GM23248 (cell line): Measurements from ENCODE around the gene ST8SIA6. TPM values are rescaled to one million over a fixed set of nuclear protein-coding genes. Genes with fewer than 3 reads are reported as not detected.
"Not testable (repeated sequence)": the region's sequence is repeated elsewhere in the genome, so short reads cannot be mapped to it uniquely, and the experiment has no call there.

Source experiments
- DNase-seq: peaks from one replicate; pipeline ENCODE4 v3.0.0-alpha.2; 2015
- H2AFZ ChIP-seq: fragments of 200-600 bp; sonication (generic); 2 replicates; pipeline ENCODE4 v1.6.1; 2016; ENCODE audit warnings: antibody characterized with exemption
- H3F3A ChIP-seq: fragments of 200-600 bp; sonication (generic); 2 replicates; pipeline ENCODE4 v1.6.1; 2016; ENCODE audit warnings: mild to moderate bottlenecking, antibody characterized with exemption, mixed run types; ENCODE audit not compliant: insufficient read depth
- H3K27ac ChIP-seq: fragments of 200-600 bp; sonication (generic); 2 replicates; pipeline ENCODE4 v1.5.1; 2016; ENCODE audit warnings: mild to moderate bottlenecking
- H3K27me3 ChIP-seq: fragments of 200-600 bp; sonication (generic); replicated peaks from 2 replicates; pipeline ENCODE4 v1.6.1; 2016; ENCODE audit warnings: mild to moderate bottlenecking; ENCODE audit not compliant: insufficient read depth
- H3K36me3 ChIP-seq: fragments of 200-600 bp; sonication (generic); 2 replicates; pipeline ENCODE4 v1.6.1; 2016; ENCODE audit warnings: low read depth, mild to moderate bottlenecking
- H3K4me1 ChIP-seq: fragments of 200-600 bp; sonication (generic); 2 replicates; pipeline ENCODE4 v1.6.1; 2016; ENCODE audit warnings: mild to moderate bottlenecking; ENCODE audit not compliant: insufficient read depth
- H3K4me2 ChIP-seq: fragments of 200-600 bp; sonication (generic); one replicate; pipeline ENCODE4 v1.6.1; 2016; ENCODE audit warnings: mild to moderate bottlenecking; ENCODE audit not compliant: unreplicated experiment
- H3K4me3 ChIP-seq: fragments of 200-600 bp; sonication (generic); 2 replicates; pipeline ENCODE4 v1.5.1; 2016; ENCODE audit warnings: mild to moderate bottlenecking
- H3K79me2 ChIP-seq: fragments of 200-600 bp; sonication (generic); 2 replicates; pipeline ENCODE4 v1.6.1; 2016; ENCODE audit warnings: mild to moderate bottlenecking; ENCODE audit not compliant: insufficient read depth
- H3K9ac ChIP-seq: fragments of 200-600 bp; sonication (generic); 2 replicates; pipeline ENCODE4 v1.6.1; 2016; ENCODE audit warnings: mild to moderate bottlenecking
- H3K9me2 ChIP-seq: fragments of 200-600 bp; sonication (generic); 2 replicates; pipeline ENCODE4 v1.6.1; 2016; ENCODE audit warnings: mixed run types, mild to moderate bottlenecking, moderate library complexity; ENCODE audit not compliant: insufficient read depth
- H3K9me3 ChIP-seq: fragments of 200-600 bp; sonication (generic); one replicate; pipeline ENCODE4 v1.6.1; 2017; ENCODE audit warnings: low read depth
- H4K20me1 ChIP-seq: fragments of 200-600 bp; sonication (generic); 2 replicates; pipeline ENCODE4 v1.6.0; 2016; ENCODE audit not compliant: insufficient read depth
- EZH2 ChIP-seq: fragments of 200-600 bp; sonication (generic); IDR thresholded peaks from 2 replicates; pipeline ENCODE4 v1.6.1; 2018; ENCODE audit warnings: antibody characterized with exemption, mild to moderate bottlenecking; ENCODE audit not compliant: insufficient read depth, poor library complexity, severe bottlenecking
- EZH2phosphoT487 ChIP-seq: fragments of 200-600 bp; sonication (generic); IDR thresholded peaks from 2 replicates; pipeline ENCODE4 v1.6.1; 2018; ENCODE audit warnings: antibody characterized with exemption, moderate library complexity, mild to moderate bottlenecking, low read depth; ENCODE audit not compliant: insufficient read depth
- WGBS, 2 experiments: methylation state at CpG; one replicate each; pipeline ENCODE4 v1.1.6; 2015 to 2017; ENCODE audit warnings: low lambda C conversion rate in 2 of 2, low coverage in 1 of 2; ENCODE audit errors: missing lambda C conversion rate in 2 of 2; 5-methylcytosine and 5-hydroxymethylcytosine counted together
- in situ Hi-C: fragments of 300-500 bp; cut with MboI; formaldehyde crosslinking; loops from 2 replicates; pipeline ENCODE4 v1.15.0; 2020
- polyA plus RNA-seq: library from polyadenylated mRNA; unstranded; fragments of >200 nt; fragmentation: Nextera tagmentation; extraction: Ambion mirVana; gene quantifications from 2 replicates; pipeline ENCODE4 v1.2.1, GENCODE V29; 2016
- total RNA-seq: library from RNA; depleted of rRNA; stranded (reverse); fragments of >200 nt; shearing (Covaris generic); gene quantifications from 2 replicates; pipeline ENCODE4 v1.2.3, GENCODE V29; 2014

ST8SIA6 gene
- total and polyA plus RNA-seq, 2 experiments from 2014 or later = not detected

DNA sequence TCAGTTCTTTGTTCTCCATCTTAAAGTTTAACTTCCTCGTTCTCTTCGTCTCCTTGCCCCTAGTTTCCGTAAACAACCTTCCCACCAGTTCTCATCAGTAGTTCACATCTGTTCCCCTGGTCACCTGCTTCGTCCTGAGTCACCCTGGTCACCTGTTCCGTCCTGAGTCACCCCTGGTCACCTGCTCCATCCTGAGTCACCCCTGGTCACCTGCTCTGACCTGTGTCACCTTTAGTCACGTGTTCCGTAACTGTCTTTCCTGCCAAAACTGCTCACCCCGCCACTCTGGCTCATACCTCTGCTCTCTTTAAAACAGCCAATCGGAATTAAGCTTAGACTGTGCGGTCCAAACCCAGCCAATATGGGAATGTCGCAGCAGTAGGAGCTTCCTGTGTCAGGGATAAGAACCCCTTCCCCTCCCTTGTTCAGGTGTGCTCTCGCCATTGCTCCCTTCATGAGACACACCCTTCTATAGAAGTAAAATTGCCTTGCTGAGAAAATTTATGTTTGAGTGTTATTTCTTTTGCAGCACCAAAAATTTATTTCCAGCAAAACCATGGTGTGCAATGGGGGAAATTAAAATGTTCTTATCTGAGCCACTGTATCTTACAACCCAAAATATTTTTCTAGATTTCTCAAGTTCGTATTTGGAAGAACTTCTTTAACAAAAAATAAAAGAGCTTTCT lies 114.1 kb downstream of the ST8SIA6 start:
- H3K4me1 ChIP-seq = peaks cover 6% of the 10 kb centered on the region; the same call in 1 of the 2 replicates
- DNase-seq = no peak
- no peaks in the 10 kb centered on the region for H3K36me3 ChIP-seq
- no peak overlapping the region for H3K4me3 ChIP-seq
- no peaks in the 10 kb centered on the region for H3K27me3 ChIP-seq
- H3K79me2 ChIP-seq = no peaks in the 10 kb centered on the region
- no peaks in the 10 kb centered on the region for H4K20me1 ChIP-seq
- whole genome bisulfite sequencing, 2 experiments = 78 to 79% methylated on average over 13 of the region's 13 CpGs
- H3F3A ChIP-seq = 0 out of 2 replicates have a peak, but pooled peaks cover 5% of the 10 kb centered on the region
- no peak overlapping the region for H3K4me2 ChIP-seq
- H2AFZ ChIP-seq = no peak overlapping the region
- in situ Hi-C loops = no loop called here
- no peak overlapping the region for H3K27ac ChIP-seq
- no peak for TF ChIP-seq EZH2phosphoT487
- no peak for TF ChIP-seq EZH2
- H3K9me2 ChIP-seq = no peaks in the 10 kb centered on the region
- H3K9ac ChIP-seq = no peak overlapping the region
- no peaks in the 10 kb centered on the region for H3K9me3 ChIP-seq

DNA sequence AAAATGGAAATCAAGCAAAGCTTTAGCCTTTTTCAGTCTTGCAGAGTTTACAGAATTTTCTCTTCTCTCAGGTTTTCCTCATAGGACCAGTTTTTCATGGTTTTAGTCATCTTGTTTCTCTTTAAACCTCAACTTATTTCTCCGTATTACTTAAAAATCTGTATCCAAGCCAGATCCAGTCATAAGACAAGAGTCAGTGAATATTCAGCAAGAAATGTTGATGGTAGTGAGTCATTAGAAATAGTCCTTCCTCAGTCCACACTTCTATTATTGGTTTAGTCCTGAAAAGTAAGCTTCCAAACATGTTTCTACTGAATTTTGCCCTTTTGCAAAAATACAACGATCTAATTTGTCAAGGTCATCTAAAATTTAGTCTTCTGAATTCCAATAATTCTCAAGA lies 119.3 kb downstream of the ST8SIA6 start:
- no peaks in the 10 kb centered on the region for H3K79me2 ChIP-seq
- in situ Hi-C loops = no loop called here
- no peak for TF ChIP-seq EZH2phosphoT487
- H3K27me3 ChIP-seq = no peaks in the 10 kb centered on the region
- H3K9me2 ChIP-seq = no peaks in the 10 kb centered on the region
- DNase-seq = peak; percentile 92
- H3F3A ChIP-seq = peaks cover 11% of the 10 kb centered on the region; the same call in 1 of the 2 replicates
- H3K36me3 ChIP-seq = no peaks in the 10 kb centered on the region
- H3K4me2 ChIP-seq = peak overlapping the region; percentile 65
- H2AFZ ChIP-seq = no peak overlapping the region
- WGBS, 2 experiments = 0 to 1% methylated on average over 2 of the region's 2 CpGs
- H3K4me3 ChIP-seq = no peak overlapping the region
- H4K20me1 ChIP-seq = no peaks in the 10 kb centered on the region
- H3K4me1 ChIP-seq = peaks cover 12% of the 10 kb centered on the region
- peak overlapping the region; percentile 17 for H3K27ac ChIP-seq
- H3K9ac ChIP-seq = no peak overlapping the region
- H3K9me3 ChIP-seq = no peaks in the 10 kb centered on the region

DNA sequence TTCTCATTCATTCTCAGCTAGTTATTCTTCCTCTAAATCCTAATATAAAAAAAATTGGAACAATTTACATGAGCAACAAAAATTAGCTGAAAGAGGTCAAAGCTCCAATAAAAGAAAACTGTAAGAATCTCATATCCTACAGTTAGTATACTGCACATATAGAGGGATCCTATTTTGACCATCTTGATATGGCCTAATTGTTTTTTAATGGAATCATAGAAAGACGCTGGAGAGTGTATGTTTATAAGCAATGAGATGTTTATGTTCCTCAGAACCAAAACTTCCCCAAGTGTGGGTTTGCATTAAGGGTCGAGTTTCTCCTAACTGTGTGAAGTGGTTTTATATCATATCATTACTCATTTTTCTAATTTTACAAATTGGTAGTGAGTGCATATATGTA lies 123.9 kb downstream of the ST8SIA6 start:
- no peaks in the 10 kb centered on the region for H3K79me2 ChIP-seq
- no peak for DNase-seq
- peak overlapping the region; percentile 12 for H2AFZ ChIP-seq
- no peaks in the 10 kb centered on the region for H3K36me3 ChIP-seq
- no peak overlapping the region for H3K27ac ChIP-seq
- peaks cover 9% of the 10 kb centered on the region; the same call in 1 of the 2 replicates for H3F3A ChIP-seq
- H3K4me1 ChIP-seq = peaks cover 9% of the 10 kb centered on the region
- no peaks in the 10 kb centered on the region for H3K9me3 ChIP-seq
- WGBS, 2 experiments = 65 to 79% methylated on average over 2 of the region's 2 CpGs
- TF ChIP-seq EZH2phosphoT487 (no peak), EZH2 (no peak)
- in situ Hi-C loops = no loop called here
- H3K4me3 ChIP-seq = no peak overlapping the region
- no peaks in the 10 kb centered on the region for H3K27me3 ChIP-seq
- H3K4me2 ChIP-seq = no peak overlapping the region
- no peaks in the 10 kb centered on the region for H3K9me2 ChIP-seq
- no peaks in the 10 kb centered on the region for H4K20me1 ChIP-seq
- H3K9ac ChIP-seq = no peak overlapping the region

DNA sequence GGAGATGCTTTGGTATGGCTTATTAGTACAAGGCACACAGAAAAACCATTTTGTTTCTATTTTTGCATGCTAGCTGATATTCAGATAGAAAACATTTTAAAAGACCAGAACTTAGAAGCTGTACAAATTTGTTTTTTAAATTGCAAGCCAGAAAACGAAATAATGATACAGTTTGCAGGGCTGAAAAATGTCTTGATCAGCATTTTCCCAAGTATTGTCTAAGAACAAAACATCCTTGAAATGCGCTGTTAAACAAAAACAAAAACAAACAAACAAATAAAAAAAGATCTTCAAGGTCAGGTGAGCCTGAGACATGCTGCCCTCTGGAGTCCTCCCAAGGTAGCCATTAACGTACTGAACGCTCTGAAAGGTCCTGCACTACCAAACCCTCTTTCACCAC lies 128.0 kb downstream of the ST8SIA6 start:
- Histone ChIP-seq H3K79me2 (no peaks in the 10 kb centered on the region), H2AFZ (no peak overlapping the region), H3K9ac (no peak overlapping the region), H3K27me3 (no peaks in the 10 kb centered on the region), H3K4me3 (no peak overlapping the region), H3K4me2 (no peak overlapping the region), H3K27ac (no peak overlapping the region), H3K9me3 (no peaks in the 10 kb centered on the region), H3K9me2 (no peaks in the 10 kb centered on the region), H3K36me3 (no peaks in the 10 kb centered on the region), H4K20me1 (no peaks in the 10 kb centered on the region), H3F3A (no peaks in the 10 kb centered on the region), H3K4me1 (no peaks in the 10 kb centered on the region)
- in situ Hi-C loops = no loop called here
- WGBS, 2 experiments = 85 to 95% methylated on average over 4 of the region's 4 CpGs
- TF ChIP-seq EZH2phosphoT487 (no peak), EZH2 (no peak)
- no peak for DNase-seq

- H2AFZ ChIP-seq, H3K27ac ChIP-seq, H3K4me1 ChIP-seq, H3K4me2 ChIP-seq, H3K27me3 ChIP-seq, H3K4me3 ChIP-seq, H3K36me3 ChIP-seq, H3K9ac ChIP-seq, H3K9me2 ChIP-seq, H3F3A ChIP-seq, H4K20me1 ChIP-seq, DNase-seq, in situ Hi-C loops, H3K79me2 ChIP-seq, H3K9me3 ChIP-seq: not testable (repeated sequence)
- 57 to 61% methylated on average over 3 of the region's 3 CpGs for WGBS, 2 experiments
Observed at GRCh38 chr10:17321957-17322356, 132.4 kb downstream of the ST8SIA6 start.
